H1 (cell line): ENCODE measurements around the gene UBTD1. TPM values are rescaled to one million over a fixed set of nuclear protein-coding genes. Genes with fewer than 3 reads are reported as not detected.

Experiments
- CTCF ChIA-PET: fragments of 300-600 bp; sonication (Branson Sonifier 250); formaldehyde crosslinking; loops from one replicate; lab custom pipeline; 2021; ENCODE audit not compliant: partially characterized antibody; lab: Charles Lee
- POLR2A ChIA-PET: fragments of 300-600 bp; sonication (Branson Sonifier 250); formaldehyde crosslinking; loops from one replicate; lab custom pipeline; 2021; ENCODE audit warnings: inconsistent platforms; ENCODE audit not compliant: partially characterized antibody; lab: Charles Lee
- DNase-seq, 2 experiments: peaks; one replicate each; pipeline versions ENCODE4 v3.0.0 to v3.0.0-alpha.2; 2010 to 2022; ENCODE audit warnings: low spot score in 2 of 2, low read depth in 1 of 2, mixed read lengths in 1 of 2
- FAIRE-seq: peaks from 2 replicates; lab custom pipeline; 2011; peaks lifted over from hg19 to GRCh38; lab: Jason Lieb, UNC
- H2AFZ ChIP-seq: 2 replicates; pipeline ENCODE4 v1.8.1; 2012; ENCODE audit warnings: low read length, inconsistent platforms
- H2AK5ac ChIP-seq: 2 replicates; pipeline ENCODE4 v1.6.1; 2013; ENCODE audit warnings: low read depth, low read length
- H2BK120ac ChIP-seq: replicated peaks from 2 replicates; pipeline ENCODE3; 2013; ENCODE audit warnings: low read depth, low read length, inconsistent platforms
- H2BK12ac ChIP-seq: 2 replicates; pipeline ENCODE4 v1.6.1; 2013; ENCODE audit warnings: low read depth, low read length
- H2BK15ac ChIP-seq: 2 replicates; pipeline ENCODE4 v1.6.1; 2013; ENCODE audit warnings: low read length
- H2BK20ac ChIP-seq: 2 replicates; pipeline ENCODE4 v1.6.1; 2013; ENCODE audit warnings: low read length
- H2BK5ac ChIP-seq: 2 replicates; pipeline ENCODE4 v1.6.1; 2013; ENCODE audit warnings: low read depth, low read length
- H3K14ac ChIP-seq: 2 replicates; pipeline ENCODE4 v1.6.1; 2013; ENCODE audit warnings: inconsistent platforms; ENCODE audit not compliant: insufficient read length
- H3K18ac ChIP-seq: 2 replicates; pipeline ENCODE4 v1.6.1; 2013; ENCODE audit warnings: low read length; ENCODE audit errors: extremely low read depth
- H3K23ac ChIP-seq: 2 replicates; pipeline ENCODE4 v1.6.1; 2013; ENCODE audit warnings: inconsistent platforms; ENCODE audit not compliant: insufficient read length
- H3K23me2 ChIP-seq: 2 replicates; pipeline ENCODE4 v1.6.1; 2013; ENCODE audit warnings: low read depth, low read length
- H3K27ac ChIP-seq: 2 replicates; pipeline ENCODE4 v1.6.1; 2011; ENCODE audit warnings: low read depth, low read length, inconsistent platforms
- H3K27me3 ChIP-seq, 4 experiments: replicated peaks in 1 of 4; 1 replicate in 1 of 4; 2 replicates in 3 of 4; pipeline versions ENCODE4 v1.6.1 to v1.8.1; 2011 to 2013; ENCODE audit warnings: low read length in 3 of 4, mild to moderate bottlenecking in 3 of 4, inconsistent platforms in 2 of 4, mixed read lengths in 2 of 4, moderate library complexity in 1 of 4; ENCODE audit not compliant: control insufficient read depth in 3 of 4, insufficient read depth in 3 of 4; ENCODE audit errors: extremely low read depth in 1 of 4
- H3K36me3 ChIP-seq, 4 experiments: 2 replicates each; pipeline versions ENCODE4 v1.6.1 to v1.8.1; 2011 to 2013; ENCODE audit warnings: mild to moderate bottlenecking in 4 of 4, low read length in 3 of 4, moderate library complexity in 2 of 4, control low read depth in 1 of 4, inconsistent platforms in 1 of 4; ENCODE audit not compliant: insufficient read depth in 4 of 4, control insufficient read depth in 2 of 4
- H3K4ac ChIP-seq: replicated peaks from 2 replicates; pipeline ENCODE3; 2013; ENCODE audit warnings: low read length, low read depth, mixed read lengths, inconsistent platforms; ENCODE audit not compliant: insufficient read length
- H3K4me1 ChIP-seq, 4 experiments: replicated peaks in 1 of 4; 1 replicate in 1 of 4; 2 replicates in 3 of 4; pipeline versions ENCODE4 v1.6.1 to v1.8.1; 2011 to 2013; ENCODE audit warnings: low read length in 3 of 4, inconsistent platforms in 2 of 4, mixed read lengths in 1 of 4; ENCODE audit not compliant: insufficient read depth in 4 of 4, control insufficient read depth in 3 of 4
- H3K4me2 ChIP-seq, 2 experiments: 2 replicates each; pipeline versions ENCODE4 v1.6.1 to v1.8.1; 2011 to 2013; ENCODE audit warnings: low read depth in 2 of 2, low read length in 2 of 2, control low read depth in 1 of 2, inconsistent platforms in 1 of 2, mild to moderate bottlenecking in 1 of 2; ENCODE audit not compliant: insufficient read depth in 1 of 2
- H3K4me3 ChIP-seq, 4 experiments: fragments of 200-600, 300-600 bp in 1 of 4; sonication (generic), shearing (Covaris generic), sonication (Bioruptor Twin) in 1 of 4; 2 replicates each; pipeline versions ENCODE4 v1.5.1 to v1.8.1; 2011 to 2016; ENCODE audit warnings: low read length in 4 of 4, low read depth in 3 of 4, control low read depth in 2 of 4, inconsistent platforms in 2 of 4, mild to moderate bottlenecking in 2 of 4, mixed read lengths in 1 of 4, moderate library complexity in 1 of 4; ENCODE audit not compliant: insufficient read depth in 2 of 4; ENCODE audit errors: extremely low read depth in 1 of 4
- H3K56ac ChIP-seq: replicated peaks from 2 replicates; pipeline ENCODE3; 2013; ENCODE audit warnings: low read depth, mild to moderate bottlenecking, mixed read lengths, low read length, inconsistent platforms; ENCODE audit not compliant: insufficient read length
- H3K79me1 ChIP-seq: 2 replicates; pipeline ENCODE4 v1.6.1; 2013; ENCODE audit warnings: low read depth, low read length, control low read depth
- H3K79me2 ChIP-seq, 2 experiments: 2 replicates each; pipeline versions ENCODE4 v1.6.1 to v1.8.1; 2012 to 2013; ENCODE audit warnings: low read length in 2 of 2, mild to moderate bottlenecking in 2 of 2, inconsistent platforms in 1 of 2; ENCODE audit not compliant: insufficient read depth in 2 of 2, control insufficient read depth in 1 of 2
- H3K9ac ChIP-seq, 4 experiments: replicated peaks in 1 of 4; 1 replicate in 1 of 4; 2 replicates in 3 of 4; pipeline versions ENCODE4 v1.6.1 to v1.8.1; 2011 to 2013; ENCODE audit warnings: low read depth in 3 of 4, low read length in 3 of 4, control low read depth in 2 of 4, mild to moderate bottlenecking in 2 of 4, moderate library complexity in 2 of 4, inconsistent platforms in 1 of 4; ENCODE audit errors: extremely low read depth in 1 of 4
- H3K9me3 ChIP-seq, 2 experiments: 2 replicates each; pipeline versions ENCODE4 v1.6.1 to v1.8.1; 2012 to 2013; ENCODE audit warnings: mild to moderate bottlenecking in 2 of 2, moderate library complexity in 2 of 2, control low read depth in 1 of 2, inconsistent platforms in 1 of 2, low read depth in 1 of 2, low read length in 1 of 2, mixed read lengths in 1 of 2; ENCODE audit not compliant: insufficient read depth in 2 of 2
- H4K20me1 ChIP-seq, 2 experiments: replicated peaks in 1 of 2; 2 replicates each; pipeline versions ENCODE3 to v1.8.1; 2011 to 2013; ENCODE audit warnings: inconsistent platforms in 2 of 2, low read length in 2 of 2, mild to moderate bottlenecking in 1 of 2; ENCODE audit not compliant: insufficient read depth in 2 of 2, control insufficient read depth in 1 of 2
- H4K5ac ChIP-seq: 2 replicates; pipeline ENCODE4 v1.6.1; 2013; ENCODE audit warnings: low read length, low read depth, mixed read lengths, inconsistent platforms; ENCODE audit not compliant: insufficient read length
- H4K8ac ChIP-seq: 2 replicates; pipeline ENCODE4 v1.8.0; 2013; ENCODE audit warnings: mild to moderate bottlenecking, moderate library complexity, low read length, inconsistent platforms; ENCODE audit not compliant: insufficient read depth; ENCODE audit errors: extremely low read depth
- H4K91ac ChIP-seq: replicated peaks from 2 replicates; pipeline ENCODE3; 2013; ENCODE audit warnings: low read length, mixed read lengths, inconsistent platforms; ENCODE audit not compliant: insufficient read length
- ASH2L ChIP-seq: fragments of 200-600, 300-600 bp; sonication (generic); IDR thresholded peaks from one replicate; pipeline ENCODE4 v1.7.1; 2017; ENCODE audit warnings: low read length
- CHD1 ChIP-seq: IDR thresholded peaks from 2 replicates; pipeline ENCODE4 v1.6.1; 2012; ENCODE audit warnings: low read depth, low read length, improper control_type of control experiment
- EGR1 ChIP-seq: IDR thresholded peaks from 2 replicates; pipeline ENCODE4 v1.6.1; 2011; ENCODE audit warnings: low read depth, low read length, borderline replicate concordance
- EZH2 ChIP-seq: fragments of 200-600 bp; sonication (generic); IDR thresholded peaks from 2 replicates; pipeline ENCODE4 v1.7.1; 2012; ENCODE audit warnings: low read depth, mild to moderate bottlenecking, moderate library complexity, low read length, inconsistent platforms; ENCODE audit not compliant: severe bottlenecking
- HDAC2 ChIP-seq, 2 experiments: fragments of 300-600 bp in 1 of 2; sonication (generic) in 1 of 2; IDR thresholded peaks; 2 replicates each; pipeline ENCODE4 v1.6.1; 2011 to 2012; ENCODE audit warnings: low read depth in 2 of 2, low read length in 2 of 2, mild to moderate bottlenecking in 2 of 2, moderate library complexity in 2 of 2, borderline replicate concordance in 1 of 2, inconsistent platforms in 1 of 2
- KDM5A ChIP-seq: fragments of 200-600 bp; IDR thresholded peaks from 2 replicates; pipeline ENCODE4 v1.7.1; 2012; ENCODE audit warnings: mild to moderate bottlenecking, low read length, inconsistent platforms, mixed read lengths
- NANOG ChIP-seq: IDR thresholded peaks from 2 replicates; pipeline ENCODE4 v1.6.1; 2011; ENCODE audit warnings: low read length, low read depth, mild to moderate bottlenecking, inconsistent platforms; ENCODE audit not compliant: insufficient read depth, poor library complexity, severe bottlenecking
- POLR2A ChIP-seq, 2 experiments: IDR thresholded peaks; 1 replicate in 1 of 2; 2 replicates in 1 of 2; pipeline ENCODE4 v1.6.1; 2011; ENCODE audit warnings: low read depth in 2 of 2, low read length in 2 of 2, mild to moderate bottlenecking in 2 of 2; ENCODE audit errors: control extremely low read depth in 1 of 2
- SIX5 ChIP-seq: IDR thresholded peaks from 2 replicates; pipeline ENCODE4 v1.6.1; 2011; ENCODE audit warnings: mild to moderate bottlenecking, low read depth, low read length
- SP1 ChIP-seq: IDR thresholded peaks from 2 replicates; pipeline ENCODE4 v1.6.1; 2011; ENCODE audit warnings: low read depth, low read length
- SP2 ChIP-seq: IDR thresholded peaks from 2 replicates; pipeline ENCODE4 v1.6.1; 2012; ENCODE audit warnings: mild to moderate bottlenecking, low read length, inconsistent platforms
- SRF ChIP-seq: IDR thresholded peaks from 2 replicates; pipeline ENCODE4 v1.6.1; 2011; ENCODE audit warnings: mild to moderate bottlenecking, low read depth, low read length, moderate library complexity
- TAF7 ChIP-seq: optimal IDR thresholded peaks from 2 replicates; pipeline ENCODE3; 2011; ENCODE audit warnings: low read depth, mild to moderate bottlenecking, inconsistent platforms, low read length, moderate library complexity, borderline replicate concordance
- TBP ChIP-seq: IDR thresholded peaks from 2 replicates; pipeline ENCODE4 v1.6.1; 2011; ENCODE audit warnings: low read depth, low read length, improper control_type of control experiment
- TEAD4 ChIP-seq: IDR thresholded peaks from 2 replicates; pipeline ENCODE4 v1.6.1; 2012; ENCODE audit warnings: low read depth, low read length, inconsistent platforms, mixed read lengths
- YY1 ChIP-seq: IDR thresholded peaks from 2 replicates; pipeline ENCODE4 v1.6.1; 2011; ENCODE audit warnings: low read depth, mild to moderate bottlenecking, low read length
- WGBS, 2 experiments: shearing (Covaris generic) in 1 of 2; methylation state at CpG; one replicate each; pipeline versions ENCODE4 v1.1.6 to v1.1.7; 2013 to 2015; ENCODE audit warnings: low lambda C conversion rate in 2 of 2, mixed read lengths in 2 of 2, inconsistent platforms in 1 of 2, low coverage in 1 of 2, missing lambda C conversion rate in 1 of 2; ENCODE audit not compliant: insufficient replicate concordance in 2 of 2, insufficient coverage in 1 of 2, insufficient read length in 1 of 2; ENCODE audit errors: extremely low coverage in 1 of 2, missing lambda C conversion rate in 1 of 2; 5-methylcytosine and 5-hydroxymethylcytosine counted together
- polyA plus RNA-seq, 7 experiments: library from polyadenylated mRNA; depleted of rRNA in 3 of 7; stranded (reverse) in 5 of 7; unstranded in 2 of 7; fragments of >200 nt in 5 of 7; fragments of 200-250 nt in 2 of 7; gene quantifications; 1 replicate in 5 of 7; 2 replicates in 1 of 7; 4 replicates in 1 of 7; pipeline versions ENCODE4 v1.2.1 to v1.2.3, GENCODE V29; 2011 to 2013; ENCODE audit warnings: missing spikeins in 2 of 7, mixed read lengths in 2 of 7
- total RNA-seq: library from RNA; stranded (reverse); fragmentation: NEBNext Ultra II Directional; extraction: Animal tissue kit (Norgen Biotek cat#: 25700); gene quantifications from 2 replicates; pipeline ENCODE4 v1.2.1, GENCODE V29; 2021

The UBTD1 gene
- total and polyA plus RNA-seq, 2 of the 8 experiments (the other 6 are each of a cell fraction or from before 2014, with no cell fraction given): 22.3 to 36.2 TPM

DNA sequence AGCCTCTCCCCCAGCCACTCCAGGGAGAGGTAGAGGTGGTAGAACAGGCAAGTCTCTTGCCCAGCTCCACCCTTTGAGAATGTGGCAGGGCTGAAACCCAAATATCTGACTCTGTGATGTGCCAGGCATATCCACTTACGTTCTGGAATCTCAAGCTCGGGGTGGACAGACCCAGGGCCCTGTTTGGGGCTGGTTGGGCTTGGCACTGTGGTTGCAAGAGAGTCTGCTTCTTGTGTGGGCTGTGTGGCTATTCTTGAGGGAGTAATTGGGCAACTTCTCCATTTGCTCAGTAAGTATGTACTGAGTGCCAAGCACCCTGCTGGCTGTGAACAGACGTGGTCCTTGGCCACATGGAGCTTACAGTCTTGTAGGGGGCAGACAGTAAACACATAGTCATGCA lies 4.7 kb downstream of the UBTD1 start:
- Histone ChIP-seq H4K20me1 (peaks cover 6 to 23% of the 10 kb centered on the region in 2 experiments), H2AFZ (no peak overlapping the region), H4K5ac (no peak overlapping the region), H3K23me2 (peaks cover 8% of the 10 kb centered on the region; the same call in 1 of the 2 replicates), H3K56ac (no peak overlapping the region), H4K8ac (no peak overlapping the region), H3K4me3 (no peak overlapping the region), H3K79me1 (peaks cover 17% of the 10 kb centered on the region), H3K4me2 (no peak overlapping the region), H4K91ac (no peak overlapping the region), H2BK5ac (no peak overlapping the region), H3K23ac (no peak overlapping the region), H2BK12ac (no peak overlapping the region), H3K27me3 (peaks cover 0 to 16% (median 13%) of the 10 kb centered on the region in 4 experiments; a peak in 5 of 7 replicates), H3K79me2 (peaks cover 5 to 53% of the 10 kb centered on the region in 2 experiments; a peak in 3 of 4 replicates), H2BK20ac (no peak overlapping the region), H2BK120ac (no peak overlapping the region), H3K4me1 (peaks cover 0 to 10% (median 4%) of the 10 kb centered on the region in 4 experiments; a peak in 4 of 7 replicates), H3K36me3 (no peaks in the 10 kb centered on the region), H3K4ac (no peak overlapping the region), H2BK15ac (no peak overlapping the region), H3K27ac (no peak overlapping the region), H3K9ac (no peak overlapping the region), H3K18ac (no peak overlapping the region), H3K9me3 (no peaks in the 10 kb centered on the region), H2AK5ac (no peak overlapping the region), H3K14ac (no peak overlapping the region)
- ChIA-PET CTCF (interaction anchor here (1.7 kb wide), 1 partner anchor 31 kb away, joined by 6 read pairs; no protein-coding TSS in a partner anchor), POLR2A (no interaction called here)
- 89% methylated on average over 3 of the region's 3 CpGs; no CpG with 5 or more reads in 1 of the 2 experiments for WGBS, 2 experiments
- DNase-seq (no peak), FAIRE-seq (no peak)
- no peak for TF ChIP-seq SP1
- no peak for TF ChIP-seq ASH2L
- TF ChIP-seq TEAD4: no peak
- TF ChIP-seq YY1: no peak
- TF ChIP-seq SIX5: no peak
- TF ChIP-seq TAF7: no peak
- no peak for TF ChIP-seq CHD1
- no peak for TF ChIP-seq SRF
- TF ChIP-seq EGR1: no peak
- no peak for TF ChIP-seq KDM5A
- no peak for TF ChIP-seq SP2
- no peak for TF ChIP-seq NANOG
- TF ChIP-seq HDAC2 (IDR thresholded peaks at IDR 0.05; ENCODE audit: borderline replicate concordance in 1 of 2, low read depth in 2 of 2, low read length in 2 of 2): no peak
- no peak for TF ChIP-seq POLR2A (IDR thresholded peaks at IDR 0.05; ENCODE audit: control extremely low read depth in 1 of 2, low read depth in 2 of 2, low read length in 2 of 2)
- no peak for TF ChIP-seq EZH2
- TF ChIP-seq TBP: no peak
